Astrocyte of the spinal cord (primary cell): ENCODE measurements around the gene ZNF407.

ENCODE experiments used
- DNase-seq: peaks from one replicate; pipeline ENCODE4 v3.0.0; 2011; ENCODE audit warnings: low read depth, low spot score
- H3K4me3 ChIP-seq: 2 replicates; pipeline ENCODE4 v1.5.1; 2011; ENCODE audit warnings: low read depth, mild to moderate bottlenecking, low read length, moderate library complexity
- in situ Hi-C: cut with HindIII; loops from 2 replicates; pipeline ENCODE4 v1.10.0; 2017; ENCODE audit warnings: low sequenced_read_pairs
- TF ChIP-seq, protein P1 (sequence below): IDR thresholded peaks from 2 replicates; pipeline ENCODE4 v1.5.1; 2012; ENCODE audit warnings: low read depth, mild to moderate bottlenecking, low read length, inconsistent platforms

Gene ZNF407

GRCh38 chr18:74797577-74798151, 200.0 kb downstream of the ZNF407 start:
- no peak for DNase-seq
- TF ChIP-seq, protein P1, sequence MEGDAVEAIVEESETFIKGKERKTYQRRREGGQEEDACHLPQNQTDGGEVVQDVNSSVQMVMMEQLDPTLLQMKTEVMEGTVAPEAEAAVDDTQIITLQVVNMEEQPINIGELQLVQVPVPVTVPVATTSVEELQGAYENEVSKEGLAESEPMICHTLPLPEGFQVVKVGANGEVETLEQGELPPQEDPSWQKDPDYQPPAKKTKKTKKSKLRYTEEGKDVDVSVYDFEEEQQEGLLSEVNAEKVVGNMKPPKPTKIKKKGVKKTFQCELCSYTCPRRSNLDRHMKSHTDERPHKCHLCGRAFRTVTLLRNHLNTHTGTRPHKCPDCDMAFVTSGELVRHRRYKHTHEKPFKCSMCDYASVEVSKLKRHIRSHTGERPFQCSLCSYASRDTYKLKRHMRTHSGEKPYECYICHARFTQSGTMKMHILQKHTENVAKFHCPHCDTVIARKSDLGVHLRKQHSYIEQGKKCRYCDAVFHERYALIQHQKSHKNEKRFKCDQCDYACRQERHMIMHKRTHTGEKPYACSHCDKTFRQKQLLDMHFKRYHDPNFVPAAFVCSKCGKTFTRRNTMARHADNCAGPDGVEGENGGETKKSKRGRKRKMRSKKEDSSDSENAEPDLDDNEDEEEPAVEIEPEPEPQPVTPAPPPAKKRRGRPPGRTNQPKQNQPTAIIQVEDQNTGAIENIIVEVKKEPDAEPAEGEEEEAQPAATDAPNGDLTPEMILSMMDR = no peak
- H3K4me3 ChIP-seq = no peak overlapping the region
- in situ Hi-C loops = no loop called here

DNA sequence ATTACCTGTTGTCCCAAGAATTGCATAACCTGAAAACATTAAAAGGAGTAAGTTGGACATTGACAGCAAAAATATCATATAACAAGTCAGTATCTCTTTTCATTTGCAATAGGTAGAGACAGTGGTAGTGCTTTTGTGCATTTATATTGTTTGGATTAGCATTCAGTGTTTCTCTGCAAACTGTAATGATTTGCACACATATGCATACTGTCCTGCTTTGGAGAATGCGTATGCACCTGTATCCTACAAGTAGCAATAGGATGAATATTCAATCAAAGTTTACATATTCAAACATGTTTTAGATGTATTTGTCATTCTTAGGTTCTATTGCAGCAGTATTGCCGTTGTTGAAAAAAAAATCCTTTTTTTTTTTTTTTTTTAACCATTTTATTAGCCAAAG, 201.9 kb downstream of the ZNF407 start:
- TF ChIP-seq, protein P1 = no peak
- in situ Hi-C loops = no loop called here
- H3K4me3 ChIP-seq = no peak overlapping the region
- no peak for DNase-seq

- TF ChIP-seq, protein P1 = no peak
- no peak overlapping the region for H3K4me3 ChIP-seq
- in situ Hi-C loops = no loop called here
- DNase-seq = no peak
Measured at GRCh38 chr18:74800098-74800497, 202.4 kb downstream of the ZNF407 start.

DNA sequence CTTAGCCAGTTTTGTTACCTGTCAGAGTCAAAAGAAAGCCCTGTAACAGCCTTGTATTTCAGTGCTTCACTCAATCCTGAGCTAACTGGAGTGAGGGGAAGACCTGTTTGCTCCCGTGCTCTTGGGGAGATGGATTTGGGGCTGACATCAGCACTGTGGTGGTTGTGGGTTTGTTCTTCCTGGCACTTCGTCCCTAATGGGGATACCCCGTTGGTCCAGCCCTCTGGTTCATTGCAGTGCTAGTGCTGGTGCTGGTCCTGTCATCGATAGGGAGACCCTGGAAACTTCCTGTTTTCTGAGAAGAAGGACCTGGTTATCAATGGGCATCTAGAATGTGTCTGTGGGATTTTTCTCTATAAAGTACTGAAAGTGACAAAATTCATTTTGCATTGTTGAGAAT, 205.4 kb downstream of the ZNF407 start:
- DNase-seq = no peak
- TF ChIP-seq, protein P1 = no peak

DNA sequence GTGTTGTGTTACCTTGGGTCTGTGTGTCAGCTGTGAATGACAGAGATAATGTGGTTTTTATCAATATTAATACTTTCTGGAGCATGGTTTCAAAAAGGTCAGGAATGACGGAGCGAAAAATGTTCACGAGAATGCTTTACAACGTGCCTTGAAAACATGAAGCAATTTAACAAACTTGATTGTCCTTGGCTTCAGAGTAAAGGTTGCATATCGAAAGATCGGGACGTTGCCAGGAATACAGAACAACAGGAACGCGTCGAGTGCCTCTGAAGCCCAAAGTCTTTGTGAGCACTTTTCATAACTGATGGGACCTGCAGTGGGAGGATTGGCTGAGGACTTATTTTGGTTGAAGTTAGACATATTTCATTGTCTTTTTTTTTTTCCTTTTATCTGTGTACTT, 206.1 kb downstream of the ZNF407 start:
- in situ Hi-C loops = no loop called here
- TF ChIP-seq, protein P1 = no peak
- no peak overlapping the region for H3K4me3 ChIP-seq
- DNase-seq = no peak

More for the DNA sequence above, 205.4 kb downstream of the ZNF407 start:
- no peak overlapping the region for H3K4me3 ChIP-seq
- in situ Hi-C loops = no loop called here

- no peak for DNase-seq
- in situ Hi-C loops = no loop called here
- TF ChIP-seq, protein P1 = no peak
- H3K4me3 ChIP-seq = no peak overlapping the region
Measured at GRCh38 chr18:74804677-74805076, 207.0 kb downstream of the ZNF407 start.
